C4-2B (cell line): ENCODE data around the gene C17orf50.

Experiments used
- ZFX ChIP-seq: fragments of 450-650 bp; IDR thresholded peaks from 2 replicates; pipeline ENCODE4 v1.6.1; 2017
- TF ChIP-seq, protein P1 (sequence below): fragments of 450-650 bp; conservative IDR thresholded peaks from 2 replicates; pipeline ENCODE4 v1.5.1; 2017; ENCODE audit warnings: mild to moderate bottlenecking

DNA sequence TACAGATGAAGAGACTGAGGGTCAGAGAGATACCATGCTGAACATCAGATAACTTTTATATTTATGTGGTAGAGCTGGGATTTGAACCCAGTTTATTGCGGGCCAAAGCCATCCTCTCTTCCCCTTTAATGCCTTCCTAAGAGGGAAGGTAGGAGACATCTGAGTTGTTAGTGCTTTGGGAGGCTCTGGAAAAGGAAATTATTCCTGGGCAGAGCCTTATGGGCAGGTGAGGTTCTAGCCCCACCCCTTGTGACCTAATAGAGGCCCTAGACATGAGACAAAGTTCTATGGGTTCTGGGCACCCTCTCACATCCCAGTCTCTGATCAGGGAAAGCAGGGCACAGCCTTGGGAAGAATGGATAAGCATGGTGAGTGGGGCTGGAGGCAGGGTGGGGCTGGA is at the start of gene C17orf50:
- TF ChIP-seq, protein P1, sequence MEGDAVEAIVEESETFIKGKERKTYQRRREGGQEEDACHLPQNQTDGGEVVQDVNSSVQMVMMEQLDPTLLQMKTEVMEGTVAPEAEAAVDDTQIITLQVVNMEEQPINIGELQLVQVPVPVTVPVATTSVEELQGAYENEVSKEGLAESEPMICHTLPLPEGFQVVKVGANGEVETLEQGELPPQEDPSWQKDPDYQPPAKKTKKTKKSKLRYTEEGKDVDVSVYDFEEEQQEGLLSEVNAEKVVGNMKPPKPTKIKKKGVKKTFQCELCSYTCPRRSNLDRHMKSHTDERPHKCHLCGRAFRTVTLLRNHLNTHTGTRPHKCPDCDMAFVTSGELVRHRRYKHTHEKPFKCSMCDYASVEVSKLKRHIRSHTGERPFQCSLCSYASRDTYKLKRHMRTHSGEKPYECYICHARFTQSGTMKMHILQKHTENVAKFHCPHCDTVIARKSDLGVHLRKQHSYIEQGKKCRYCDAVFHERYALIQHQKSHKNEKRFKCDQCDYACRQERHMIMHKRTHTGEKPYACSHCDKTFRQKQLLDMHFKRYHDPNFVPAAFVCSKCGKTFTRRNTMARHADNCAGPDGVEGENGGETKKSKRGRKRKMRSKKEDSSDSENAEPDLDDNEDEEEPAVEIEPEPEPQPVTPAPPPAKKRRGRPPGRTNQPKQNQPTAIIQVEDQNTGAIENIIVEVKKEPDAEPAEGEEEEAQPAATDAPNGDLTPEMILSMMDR = no peak
- TF ChIP-seq ZFX = no peak
